Measurements from ENCODE around the gene SRGAP2C. TPM values are rescaled to one million over a fixed set of nuclear protein-coding genes. Genes with fewer than 3 reads are reported as not detected.

Gene SRGAP2C
- total and polyA plus RNA-seq, 11 donors, result 2.2 to 23.2 (median 7.7) TPM

DNA sequence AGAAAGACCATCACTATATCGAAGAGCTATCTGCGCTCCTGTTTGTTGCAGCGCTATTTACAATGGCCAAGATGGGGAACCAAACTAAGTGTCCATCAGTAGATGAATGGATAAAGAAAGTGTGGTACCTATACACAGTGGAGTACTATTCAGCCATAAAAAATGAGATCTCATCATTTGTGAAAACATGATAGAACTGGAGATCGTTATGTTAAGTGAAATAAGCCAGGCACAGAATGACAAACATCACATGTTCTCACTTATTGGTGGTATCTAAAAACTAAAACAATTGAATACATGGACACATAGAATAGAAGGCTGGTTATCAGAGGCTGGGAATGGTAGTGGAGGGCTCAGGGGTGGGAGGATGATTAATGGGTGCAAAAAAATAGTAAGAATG lies 256.2 kb downstream of the SRGAP2C start:
- DNase-seq (no peak), ATAC-seq (no peak)
- intact Hi-C loops (cut with DNase I), result no loop called here
- no peaks in the 10 kb centered on the region for H3K27me3 ChIP-seq
- H3K36me3 ChIP-seq, result no peaks in the 10 kb centered on the region
- TF ChIP-seq, protein P1, sequence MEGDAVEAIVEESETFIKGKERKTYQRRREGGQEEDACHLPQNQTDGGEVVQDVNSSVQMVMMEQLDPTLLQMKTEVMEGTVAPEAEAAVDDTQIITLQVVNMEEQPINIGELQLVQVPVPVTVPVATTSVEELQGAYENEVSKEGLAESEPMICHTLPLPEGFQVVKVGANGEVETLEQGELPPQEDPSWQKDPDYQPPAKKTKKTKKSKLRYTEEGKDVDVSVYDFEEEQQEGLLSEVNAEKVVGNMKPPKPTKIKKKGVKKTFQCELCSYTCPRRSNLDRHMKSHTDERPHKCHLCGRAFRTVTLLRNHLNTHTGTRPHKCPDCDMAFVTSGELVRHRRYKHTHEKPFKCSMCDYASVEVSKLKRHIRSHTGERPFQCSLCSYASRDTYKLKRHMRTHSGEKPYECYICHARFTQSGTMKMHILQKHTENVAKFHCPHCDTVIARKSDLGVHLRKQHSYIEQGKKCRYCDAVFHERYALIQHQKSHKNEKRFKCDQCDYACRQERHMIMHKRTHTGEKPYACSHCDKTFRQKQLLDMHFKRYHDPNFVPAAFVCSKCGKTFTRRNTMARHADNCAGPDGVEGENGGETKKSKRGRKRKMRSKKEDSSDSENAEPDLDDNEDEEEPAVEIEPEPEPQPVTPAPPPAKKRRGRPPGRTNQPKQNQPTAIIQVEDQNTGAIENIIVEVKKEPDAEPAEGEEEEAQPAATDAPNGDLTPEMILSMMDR (IDR thresholded peaks at IDR 0.05), result no peak
- no peak for TF ChIP-seq POLR2A (IDR thresholded peaks at IDR 0.05)
- H3K4me1 ChIP-seq, result peaks cover 0 to 8% (median 0%) of the 10 kb centered on the region in 12 donors
- H3K4me3 ChIP-seq, result no peak overlapping the region
- H3K27ac ChIP-seq, result no peak overlapping the region
- peaks cover 0 to 20% (median 0%) of the 10 kb centered on the region in 12 donors for H3K9me3 ChIP-seq
- WGBS, 4 donors, result 92 to 93% (median 92%) methylated on average over 4 of the region's 4 CpGs

Other genes starting within 250 kb of the SRGAP2C start
- gene FAM72B, start 635 bp upstream of the SRGAP2C start, total RNA-seq, result 1 to 10 TPM in 1 of 9 donors, under 1 TPM in 5, not detected in 3; 0.20 to 2.1 (median 0.56) TPM
- gene FAM72B, start 635 bp upstream of the SRGAP2C start, polyA plus RNA-seq, result under 1 TPM in 1 of 2 donors, not detected in 1; 0.14 TPM